ENCODE measurements around the gene TEF.
"Not testable (repeated sequence)": the region's sequence is repeated elsewhere in the genome, so short reads cannot be mapped to it uniquely, and the experiment has no call there.

Gene TEF

DNA sequence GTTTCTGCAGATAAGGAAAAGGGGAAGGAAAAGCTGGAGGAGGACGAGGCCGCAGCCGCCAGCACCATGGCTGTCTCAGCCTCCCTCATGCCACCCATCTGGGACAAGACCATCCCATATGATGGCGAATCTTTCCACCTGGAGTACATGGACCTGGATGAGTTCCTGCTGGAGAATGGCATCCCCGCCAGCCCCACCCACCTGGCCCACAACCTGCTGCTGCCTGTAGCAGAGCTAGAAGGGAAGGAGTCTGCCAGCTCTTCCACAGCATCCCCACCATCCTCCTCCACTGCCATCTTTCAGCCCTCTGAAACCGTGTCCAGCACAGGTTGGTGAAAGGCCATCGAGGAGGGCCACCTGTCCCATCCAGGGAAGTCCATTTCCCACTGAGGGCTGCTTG, 5.6 kb downstream of the TEF start:
- Histone ChIP-seq H3K4me3 (ENCODE audit: low read length) (no peak overlapping the region), H3K9me3 (ENCODE audit: insufficient read depth, low read depth, low read length) (no peaks in the 10 kb centered on the region), H3K9ac (ENCODE audit: low read depth, low read length) (no peak overlapping the region), H3K27ac (ENCODE audit: low read length) (no peak overlapping the region), H3K27me3 (ENCODE audit: insufficient read depth, low read length) (no peaks in the 10 kb centered on the region), H3K4me1 (ENCODE audit: insufficient read depth, low read length) (peaks cover 3% of the 10 kb centered on the region; the same call in 1 of the 2 replicates), H3K36me3 (ENCODE audit: insufficient read depth, low read depth, low read length) (peaks cover 11% of the 10 kb centered on the region)

DNA sequence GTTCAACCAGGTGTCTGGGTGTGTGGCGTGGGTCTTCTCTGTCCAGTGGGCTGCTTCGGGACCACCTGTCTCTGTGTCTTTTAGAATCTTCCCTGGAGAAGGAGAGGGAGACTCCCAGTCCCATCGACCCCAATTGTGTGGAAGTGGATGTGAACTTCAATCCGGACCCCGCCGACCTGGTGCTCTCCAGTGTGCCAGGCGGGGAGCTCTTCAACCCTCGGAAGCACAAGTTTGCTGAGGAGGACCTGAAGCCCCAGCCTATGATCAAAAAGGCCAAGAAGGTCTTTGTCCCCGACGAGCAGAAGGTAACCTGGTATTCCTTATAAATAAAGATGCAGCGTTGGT, 12.2 kb downstream of the TEF start:
- no peaks in the 10 kb centered on the region for H3K27me3 ChIP-seq (ENCODE audit: insufficient read depth, low read length)
- H3K4me1 ChIP-seq (ENCODE audit: insufficient read depth, low read length): no peaks in the 10 kb centered on the region
- no peak overlapping the region for H3K4me3 ChIP-seq (ENCODE audit: low read length)
- H3K27ac ChIP-seq (ENCODE audit: low read length): no peak overlapping the region
- H3K9me3 ChIP-seq (ENCODE audit: insufficient read depth, low read depth, low read length): no peaks in the 10 kb centered on the region
- H3K9ac ChIP-seq (ENCODE audit: low read depth, low read length): no peak overlapping the region
- peaks cover 31% of the 10 kb centered on the region for H3K36me3 ChIP-seq (ENCODE audit: insufficient read depth, low read depth, low read length)

DNA sequence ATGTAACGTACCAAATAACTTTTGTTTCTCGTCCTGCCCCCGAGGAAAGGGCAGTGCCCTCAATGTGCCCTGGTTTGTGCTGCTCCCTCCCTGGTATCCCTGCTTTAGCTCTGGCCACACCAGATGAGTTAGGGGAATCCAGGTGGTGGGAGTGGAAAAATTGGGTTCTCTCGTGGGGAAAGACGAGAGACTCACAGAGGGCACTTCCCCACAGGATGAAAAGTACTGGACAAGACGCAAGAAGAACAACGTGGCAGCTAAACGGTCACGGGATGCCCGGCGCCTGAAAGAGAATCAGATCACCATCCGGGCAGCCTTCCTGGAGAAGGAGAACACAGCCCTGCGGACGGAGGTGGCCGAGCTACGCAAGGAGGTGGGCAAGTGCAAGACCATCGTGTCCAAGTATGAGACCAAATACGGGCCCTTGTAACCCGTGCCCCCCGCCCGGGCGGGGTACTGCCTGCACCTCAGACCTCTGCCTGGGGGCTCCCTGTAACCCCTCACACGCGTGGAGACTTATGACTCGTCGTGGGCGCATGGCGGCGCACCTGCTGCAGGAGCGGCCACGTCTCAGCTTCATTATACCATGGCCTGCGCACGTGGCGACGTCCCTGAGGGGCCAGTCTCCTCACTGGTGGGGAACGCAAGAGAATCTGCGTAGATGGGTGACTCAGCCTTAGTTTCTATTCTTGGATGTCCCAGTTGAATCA, 13.9 kb downstream of the TEF start:
- Histone ChIP-seq H3K9me3 (ENCODE audit: insufficient read depth, low read depth, low read length) (no peaks in the 10 kb centered on the region), H3K4me3 (ENCODE audit: low read length) (no peak overlapping the region), H3K9ac (ENCODE audit: low read depth, low read length) (no peak overlapping the region), H3K36me3 (ENCODE audit: insufficient read depth, low read depth, low read length) (peaks cover 29% of the 10 kb centered on the region), H3K4me1 (ENCODE audit: insufficient read depth, low read length) (no peaks in the 10 kb centered on the region), H3K27me3 (ENCODE audit: insufficient read depth, low read length) (no peaks in the 10 kb centered on the region), H3K27ac (ENCODE audit: low read length) (no peak overlapping the region)

DNA sequence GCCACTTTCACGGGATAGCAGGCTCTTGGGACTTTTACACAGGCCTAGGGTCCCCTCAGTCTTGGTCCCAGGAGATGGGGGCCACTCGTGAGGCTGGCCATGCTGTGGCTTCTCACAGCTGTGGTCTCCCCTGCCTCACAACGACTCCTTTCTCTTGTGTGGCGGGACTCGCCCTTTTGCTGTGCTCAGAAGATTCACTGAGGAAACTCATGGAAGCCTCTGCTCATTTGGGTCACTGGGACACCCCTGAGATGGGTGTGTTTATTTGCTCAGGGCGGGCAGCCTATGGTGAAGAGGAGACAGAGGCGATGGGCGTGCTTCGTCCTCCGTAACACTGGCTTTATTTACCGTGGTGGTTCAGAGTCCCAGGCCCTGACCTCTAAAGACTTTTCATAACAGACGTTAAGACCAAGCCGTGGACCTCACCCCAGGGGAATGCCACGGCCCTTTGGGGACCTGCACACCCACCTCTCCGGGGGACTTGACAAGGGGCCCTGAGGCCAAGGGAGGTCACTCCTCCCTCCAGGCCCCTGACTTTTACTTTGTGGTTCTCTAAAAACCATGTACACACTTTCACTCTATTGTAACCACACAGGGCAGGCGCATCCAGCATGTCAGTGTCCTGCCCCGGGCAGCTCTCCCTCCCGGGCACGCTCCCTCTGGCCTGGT, 15.5 kb downstream of the TEF start:
- Histone ChIP-seq H3K27me3 (ENCODE audit: insufficient read depth, low read length) (no peaks in the 10 kb centered on the region), H3K9me3 (ENCODE audit: insufficient read depth, low read depth, low read length) (no peaks in the 10 kb centered on the region), H3K4me3 (ENCODE audit: low read length) (no peak overlapping the region), H3K4me1 (ENCODE audit: insufficient read depth, low read length) (no peaks in the 10 kb centered on the region), H3K27ac (ENCODE audit: low read length) (no peak overlapping the region), H3K36me3 (ENCODE audit: insufficient read depth, low read depth, low read length) (peaks cover 27% of the 10 kb centered on the region), H3K9ac (ENCODE audit: low read depth, low read length) (no peak overlapping the region)

DNA sequence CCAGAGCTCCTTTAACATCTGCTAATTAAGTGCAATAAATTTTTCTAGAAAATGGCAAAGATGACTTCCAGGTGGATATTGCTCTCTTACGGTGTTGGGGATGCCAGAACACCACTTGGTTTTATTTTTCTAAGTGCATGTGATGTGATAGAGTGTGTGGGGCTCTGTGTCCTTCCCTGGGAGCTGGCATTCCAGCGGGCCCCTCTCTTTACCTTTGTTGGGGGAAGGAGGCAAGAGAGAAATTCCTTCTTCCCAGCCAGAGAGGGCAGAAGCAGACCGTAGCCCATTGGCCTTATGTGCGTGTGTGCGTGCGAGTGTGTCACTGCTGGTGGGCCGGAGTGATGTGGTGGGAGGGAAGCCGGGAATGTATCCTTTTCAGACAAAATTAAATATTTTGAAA, 17.2 kb downstream of the TEF start:
- no peak overlapping the region for H3K9ac ChIP-seq (ENCODE audit: low read depth, low read length)

DNA sequence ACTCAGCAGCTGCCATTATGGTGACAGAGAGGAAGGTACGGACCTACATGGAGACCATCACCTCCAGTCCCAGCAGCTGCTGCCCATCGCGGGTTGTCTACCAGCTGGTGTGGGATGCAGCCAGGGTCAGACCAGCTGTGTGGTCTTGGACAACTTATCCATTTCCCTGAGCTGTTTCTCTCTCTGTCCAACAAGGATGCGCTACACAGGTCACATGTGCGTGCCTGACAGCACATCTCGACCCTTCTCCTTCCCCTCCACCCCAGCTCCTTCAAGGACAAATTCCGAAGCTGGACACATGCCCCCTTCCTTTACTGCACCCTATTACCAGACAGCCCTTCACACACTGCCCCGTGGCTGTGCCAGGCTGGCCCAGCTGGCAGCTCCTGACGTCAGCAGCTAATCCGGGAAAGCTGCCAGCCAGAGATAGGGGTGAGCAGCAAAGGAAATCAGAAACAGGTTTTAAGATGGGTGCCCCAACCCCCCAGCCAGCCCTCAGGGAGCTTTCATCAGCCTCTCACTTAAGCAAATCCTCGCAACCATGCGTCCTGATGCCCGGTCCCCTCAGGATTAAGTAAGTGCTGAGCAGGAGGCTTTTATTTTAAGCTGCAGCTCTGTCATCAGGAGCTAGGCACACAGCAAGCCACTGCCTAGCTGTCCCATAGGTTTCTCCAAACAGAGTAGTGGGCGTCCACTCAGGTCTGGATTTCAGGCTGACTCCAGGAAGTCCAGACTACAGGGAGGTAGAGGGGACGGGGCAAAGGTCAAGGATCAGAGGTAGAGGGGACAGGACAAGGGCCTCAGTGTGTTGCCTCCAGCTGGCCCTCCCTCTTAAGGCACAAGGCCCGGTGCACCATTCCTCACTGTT, 20.3 kb downstream of the TEF start:
- no peaks in the 10 kb centered on the region for H3K9me3 ChIP-seq (ENCODE audit: insufficient read depth, low read depth, low read length)
- H3K36me3 ChIP-seq (ENCODE audit: insufficient read depth, low read depth, low read length): no peaks in the 10 kb centered on the region
- H3K27me3 ChIP-seq (ENCODE audit: insufficient read depth, low read length): no peaks in the 10 kb centered on the region
- H3K4me1 ChIP-seq (ENCODE audit: insufficient read depth, low read length): no peaks in the 10 kb centered on the region
- H3K27ac ChIP-seq (ENCODE audit: low read length): no peak overlapping the region
- H3K9ac ChIP-seq (ENCODE audit: low read depth, low read length): no peak overlapping the region
- H3K4me3 ChIP-seq (ENCODE audit: low read length): no peak overlapping the region

More for the DNA sequence above, 17.2 kb downstream of the TEF start:
- H3K36me3 ChIP-seq (ENCODE audit: insufficient read depth, low read depth, low read length): peaks cover 26% of the 10 kb centered on the region
- H3K27ac ChIP-seq (ENCODE audit: low read length): no peak overlapping the region
- no peak overlapping the region for H3K4me3 ChIP-seq (ENCODE audit: low read length)
- H3K4me1 ChIP-seq (ENCODE audit: insufficient read depth, low read length): no peaks in the 10 kb centered on the region
- no peaks in the 10 kb centered on the region for H3K27me3 ChIP-seq (ENCODE audit: insufficient read depth, low read length)
- H3K9me3 ChIP-seq (ENCODE audit: insufficient read depth, low read depth, low read length): no peaks in the 10 kb centered on the region

DNA sequence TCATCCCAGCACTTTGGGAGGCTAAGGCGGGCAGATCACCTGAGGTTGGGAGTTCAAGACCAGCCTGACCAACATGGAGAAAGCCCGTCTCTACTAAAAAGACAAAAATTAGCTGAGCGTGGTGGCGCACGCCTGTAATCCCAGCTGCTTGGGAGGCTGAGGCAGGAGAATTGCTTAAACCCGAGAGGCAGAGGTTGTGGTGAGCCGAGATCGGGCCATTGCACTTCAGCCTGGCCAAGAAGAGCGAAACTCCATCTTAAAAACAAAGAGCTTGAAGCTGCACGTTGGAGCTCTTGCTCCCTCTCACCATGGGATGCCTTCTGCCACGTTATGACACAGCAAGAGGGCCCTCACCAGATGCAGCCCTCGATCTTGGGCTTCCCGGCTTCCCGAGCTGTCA, 21.1 kb downstream of the TEF start:
- not testable (repeated sequence) for H3K27me3 ChIP-seq (ENCODE audit: insufficient read depth, low read length)

DNA sequence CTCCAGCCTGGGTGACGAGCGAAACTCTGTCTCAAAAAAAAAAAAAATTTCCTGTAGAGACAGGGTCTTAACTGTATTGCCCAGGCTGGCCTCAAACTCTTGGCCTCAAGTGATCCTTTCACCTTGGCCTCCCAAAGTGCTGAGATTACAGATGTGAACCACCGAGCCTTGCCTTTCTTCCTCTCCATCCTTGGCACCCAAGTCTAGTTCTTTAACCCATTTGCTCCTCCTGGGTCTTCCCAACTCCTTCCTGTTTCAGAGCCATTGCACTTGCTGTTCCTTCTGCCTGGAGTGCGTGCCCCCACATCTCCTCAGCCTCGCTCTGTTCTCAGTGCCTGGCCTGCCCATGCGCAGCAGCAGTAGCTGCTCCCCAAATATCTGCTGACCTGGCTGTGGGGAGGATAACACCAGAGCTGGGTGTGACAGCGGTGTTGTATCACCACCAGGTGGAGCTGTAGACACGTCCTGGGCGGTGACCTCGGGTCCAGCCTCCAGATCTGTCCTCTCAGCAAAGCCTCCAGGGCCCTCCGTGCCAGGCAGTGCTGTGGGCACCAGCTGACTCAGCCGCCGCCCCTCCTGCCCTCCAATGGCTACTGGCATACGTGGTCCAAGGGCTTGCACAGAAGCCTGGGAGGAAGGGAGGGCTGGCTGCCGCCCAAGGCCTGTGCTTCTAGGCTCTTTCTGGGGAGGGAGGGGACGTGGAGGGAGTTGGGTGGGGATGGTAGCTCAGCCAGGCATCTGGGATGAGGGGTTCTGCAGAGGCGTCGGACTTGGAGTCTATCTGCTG, 22.0 kb downstream of the TEF start:
- Histone ChIP-seq H3K9me3 (ENCODE audit: insufficient read depth, low read depth, low read length) (no peaks in the 10 kb centered on the region), H3K27ac (ENCODE audit: low read length) (no peak overlapping the region), H3K4me3 (ENCODE audit: low read length) (no peak overlapping the region), H3K4me1 (ENCODE audit: insufficient read depth, low read length) (no peaks in the 10 kb centered on the region), H3K27me3 (ENCODE audit: insufficient read depth, low read length) (no peaks in the 10 kb centered on the region), H3K36me3 (ENCODE audit: insufficient read depth, low read depth, low read length) (no peaks in the 10 kb centered on the region), H3K9ac (ENCODE audit: low read depth, low read length) (no peak overlapping the region)

More for the DNA sequence above, 21.1 kb downstream of the TEF start:
- H3K36me3 ChIP-seq (ENCODE audit: insufficient read depth, low read depth, low read length); H3K27ac ChIP-seq (ENCODE audit: low read length); H3K4me3 ChIP-seq (ENCODE audit: low read length); H3K9me3 ChIP-seq (ENCODE audit: insufficient read depth, low read depth, low read length); H3K4me1 ChIP-seq (ENCODE audit: insufficient read depth, low read length); H3K9ac ChIP-seq (ENCODE audit: low read depth, low read length): not testable (repeated sequence)

DNA sequence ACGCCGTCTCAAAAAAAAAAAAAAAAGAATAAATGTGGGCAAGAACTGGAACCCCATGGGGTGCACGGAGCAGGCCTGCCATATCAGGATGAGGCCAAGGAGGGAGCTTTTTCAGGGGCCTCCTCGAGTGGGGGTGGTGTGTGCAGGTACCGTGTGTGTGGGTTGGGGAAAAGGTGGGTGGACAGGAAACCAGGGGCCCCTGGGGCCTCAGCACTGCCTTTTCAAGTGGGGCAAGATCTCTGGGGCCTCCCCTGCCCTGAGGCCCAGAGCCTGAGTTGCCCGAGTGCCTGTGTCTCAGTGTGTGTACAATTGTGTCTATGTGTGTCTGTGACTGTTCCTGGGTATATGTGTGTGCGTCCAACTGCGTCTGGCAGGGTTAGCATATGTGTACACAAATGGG, 23.8 kb downstream of the TEF start:
- no peaks in the 10 kb centered on the region for H3K9me3 ChIP-seq (ENCODE audit: insufficient read depth, low read depth, low read length)
- no peaks in the 10 kb centered on the region for H3K4me1 ChIP-seq (ENCODE audit: insufficient read depth, low read length)
- no peak overlapping the region for H3K9ac ChIP-seq (ENCODE audit: low read depth, low read length)
- H3K27ac ChIP-seq (ENCODE audit: low read length): no peak overlapping the region
- H3K4me3 ChIP-seq (ENCODE audit: low read length): no peak overlapping the region
- H3K27me3 ChIP-seq (ENCODE audit: insufficient read depth, low read length): no peaks in the 10 kb centered on the region
- no peaks in the 10 kb centered on the region for H3K36me3 ChIP-seq (ENCODE audit: insufficient read depth, low read depth, low read length)

DNA sequence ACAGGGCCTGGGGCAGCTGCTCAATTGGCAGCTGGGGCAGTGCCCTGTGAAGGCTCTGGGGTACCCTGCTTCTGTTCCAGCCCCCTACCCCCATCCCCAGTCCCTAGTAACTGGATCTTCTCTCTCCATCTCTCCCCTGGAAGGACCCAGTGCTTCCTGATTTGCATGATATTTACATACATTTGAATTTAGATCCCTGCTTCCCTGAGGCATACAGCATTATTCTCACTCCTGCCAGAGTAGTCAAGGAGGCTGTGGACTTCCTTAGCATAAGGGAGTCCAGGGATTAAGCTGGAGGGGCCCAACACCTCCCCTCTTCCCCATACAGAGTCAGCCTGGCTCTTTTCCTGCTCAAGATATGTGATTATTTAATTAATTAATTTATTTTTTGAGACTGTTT, 24.7 kb downstream of the TEF start:
- no peak overlapping the region for H3K9ac ChIP-seq (ENCODE audit: low read depth, low read length)
- H3K9me3 ChIP-seq (ENCODE audit: insufficient read depth, low read depth, low read length): no peaks in the 10 kb centered on the region
- H3K36me3 ChIP-seq (ENCODE audit: insufficient read depth, low read depth, low read length): no peaks in the 10 kb centered on the region
- no peak overlapping the region for H3K4me3 ChIP-seq (ENCODE audit: low read length)
- peaks cover 3% of the 10 kb centered on the region; the same call in 1 of the 2 replicates for H3K4me1 ChIP-seq (ENCODE audit: insufficient read depth, low read length)
- no peaks in the 10 kb centered on the region for H3K27me3 ChIP-seq (ENCODE audit: insufficient read depth, low read length)
- no peak overlapping the region for H3K27ac ChIP-seq (ENCODE audit: low read length)

DNA sequence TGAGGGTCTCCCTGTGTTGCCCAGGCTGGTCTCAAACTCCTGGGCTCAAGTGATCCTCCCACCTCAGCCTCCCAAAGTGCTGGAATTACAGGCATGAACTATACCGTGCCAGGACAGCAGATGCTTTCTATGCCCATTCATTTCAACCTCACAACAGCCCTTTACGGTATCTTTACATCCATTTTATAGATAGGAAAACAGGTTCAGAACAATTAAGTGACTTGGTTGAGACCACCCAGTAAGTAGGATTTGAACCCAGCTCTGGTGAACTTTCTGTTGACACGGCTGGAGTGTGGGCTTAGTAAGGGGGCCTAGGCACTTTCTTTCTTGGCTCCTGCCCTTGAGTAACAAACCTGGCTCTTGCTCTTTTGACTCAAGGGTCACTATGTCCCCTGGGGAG, 25.7 kb downstream of the TEF start:
- Histone ChIP-seq H3K4me1 (ENCODE audit: insufficient read depth, low read length) (peaks cover 7% of the 10 kb centered on the region), H3K4me3 (ENCODE audit: low read length) (no peak overlapping the region), H3K36me3 (ENCODE audit: insufficient read depth, low read depth, low read length) (no peaks in the 10 kb centered on the region), H3K27ac (ENCODE audit: low read length) (no peak overlapping the region), H3K27me3 (ENCODE audit: insufficient read depth, low read length) (no peaks in the 10 kb centered on the region), H3K9me3 (ENCODE audit: insufficient read depth, low read depth, low read length) (no peaks in the 10 kb centered on the region), H3K9ac (ENCODE audit: low read depth, low read length) (no peak overlapping the region)
